ENCODE measurements around the gene JMJD7.

DNA sequence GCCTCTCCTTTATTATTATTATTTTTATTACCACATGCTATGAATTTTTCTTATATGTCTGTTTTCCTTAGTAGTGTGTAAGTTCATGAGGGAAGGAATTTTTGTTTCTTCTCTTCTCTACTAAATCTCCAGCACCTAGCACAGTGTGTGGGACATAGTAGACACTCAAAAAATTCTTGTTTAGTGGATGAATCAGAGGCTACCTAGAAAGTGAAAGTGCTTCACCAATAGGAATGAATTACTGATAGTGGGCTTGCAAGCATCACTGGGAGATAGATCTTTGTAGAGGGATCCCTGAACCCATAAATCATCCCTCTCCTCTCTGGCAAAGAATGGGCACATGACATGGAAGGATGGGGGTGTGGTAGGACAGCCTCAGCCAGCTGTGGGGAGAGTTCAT, 57.4 kb downstream of the JMJD7 start:
- TF ChIP-seq, protein P1, sequence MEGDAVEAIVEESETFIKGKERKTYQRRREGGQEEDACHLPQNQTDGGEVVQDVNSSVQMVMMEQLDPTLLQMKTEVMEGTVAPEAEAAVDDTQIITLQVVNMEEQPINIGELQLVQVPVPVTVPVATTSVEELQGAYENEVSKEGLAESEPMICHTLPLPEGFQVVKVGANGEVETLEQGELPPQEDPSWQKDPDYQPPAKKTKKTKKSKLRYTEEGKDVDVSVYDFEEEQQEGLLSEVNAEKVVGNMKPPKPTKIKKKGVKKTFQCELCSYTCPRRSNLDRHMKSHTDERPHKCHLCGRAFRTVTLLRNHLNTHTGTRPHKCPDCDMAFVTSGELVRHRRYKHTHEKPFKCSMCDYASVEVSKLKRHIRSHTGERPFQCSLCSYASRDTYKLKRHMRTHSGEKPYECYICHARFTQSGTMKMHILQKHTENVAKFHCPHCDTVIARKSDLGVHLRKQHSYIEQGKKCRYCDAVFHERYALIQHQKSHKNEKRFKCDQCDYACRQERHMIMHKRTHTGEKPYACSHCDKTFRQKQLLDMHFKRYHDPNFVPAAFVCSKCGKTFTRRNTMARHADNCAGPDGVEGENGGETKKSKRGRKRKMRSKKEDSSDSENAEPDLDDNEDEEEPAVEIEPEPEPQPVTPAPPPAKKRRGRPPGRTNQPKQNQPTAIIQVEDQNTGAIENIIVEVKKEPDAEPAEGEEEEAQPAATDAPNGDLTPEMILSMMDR (IDR thresholded peaks at IDR 0.05) = no peak
- no peak for TF ChIP-seq POLR2AphosphoS5 (IDR thresholded peaks at IDR 0.05)

Measured in transverse colon (tissue), 4 donors.